GM10266 (cell line): ENCODE results near the gene WDR37.

Experiments
- DNase-seq: peaks from one replicate; pipeline ENCODE4 v3.0.0; 2012; ENCODE audit errors: extremely low spot score
- TF ChIP-seq, protein P1 (sequence below): IDR thresholded peaks from 2 replicates; pipeline ENCODE4 v1.5.1; 2012; ENCODE audit warnings: mild to moderate bottlenecking, low read depth; ENCODE audit not compliant: control insufficient read depth, insufficient read depth; ENCODE audit errors: missing control alignments

WDR37 gene

DNA sequence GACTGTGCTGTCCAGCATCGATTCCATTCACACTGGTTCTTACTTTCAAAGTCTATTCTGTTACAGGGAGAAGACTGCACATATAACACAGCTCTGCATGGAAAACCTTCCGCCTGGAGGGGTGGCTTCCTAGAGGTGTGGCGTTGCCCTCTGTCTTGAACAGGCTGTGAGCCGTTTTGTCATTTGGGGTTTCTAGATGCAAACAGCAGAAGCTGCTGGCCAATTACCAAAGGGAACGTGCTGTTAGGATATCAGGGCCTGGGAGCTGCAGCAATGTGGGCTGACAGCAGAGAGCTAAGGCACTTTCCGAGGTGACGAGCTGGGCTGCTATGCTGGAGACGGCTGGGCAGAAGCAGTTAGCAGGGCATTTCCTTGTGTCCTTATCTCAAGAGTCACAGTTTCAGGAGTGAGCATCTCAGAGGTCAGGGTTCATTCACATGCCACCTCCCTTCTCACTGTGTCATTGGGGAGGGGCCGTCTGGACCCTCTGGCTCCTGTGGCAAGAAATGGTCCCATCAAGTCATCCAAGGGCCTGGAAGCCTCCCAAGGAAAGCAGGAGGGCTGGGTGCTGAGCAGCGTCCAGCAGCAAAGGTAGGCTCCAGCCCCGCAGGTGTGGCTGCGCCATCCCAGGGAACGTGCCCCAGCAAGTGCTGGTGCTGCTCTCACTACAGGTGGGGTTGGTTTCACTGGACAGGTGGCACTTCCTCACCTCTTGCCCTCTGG lies 106.5 kb downstream of the WDR37 start:
- DNase-seq = no peak
- TF ChIP-seq, protein P1, sequence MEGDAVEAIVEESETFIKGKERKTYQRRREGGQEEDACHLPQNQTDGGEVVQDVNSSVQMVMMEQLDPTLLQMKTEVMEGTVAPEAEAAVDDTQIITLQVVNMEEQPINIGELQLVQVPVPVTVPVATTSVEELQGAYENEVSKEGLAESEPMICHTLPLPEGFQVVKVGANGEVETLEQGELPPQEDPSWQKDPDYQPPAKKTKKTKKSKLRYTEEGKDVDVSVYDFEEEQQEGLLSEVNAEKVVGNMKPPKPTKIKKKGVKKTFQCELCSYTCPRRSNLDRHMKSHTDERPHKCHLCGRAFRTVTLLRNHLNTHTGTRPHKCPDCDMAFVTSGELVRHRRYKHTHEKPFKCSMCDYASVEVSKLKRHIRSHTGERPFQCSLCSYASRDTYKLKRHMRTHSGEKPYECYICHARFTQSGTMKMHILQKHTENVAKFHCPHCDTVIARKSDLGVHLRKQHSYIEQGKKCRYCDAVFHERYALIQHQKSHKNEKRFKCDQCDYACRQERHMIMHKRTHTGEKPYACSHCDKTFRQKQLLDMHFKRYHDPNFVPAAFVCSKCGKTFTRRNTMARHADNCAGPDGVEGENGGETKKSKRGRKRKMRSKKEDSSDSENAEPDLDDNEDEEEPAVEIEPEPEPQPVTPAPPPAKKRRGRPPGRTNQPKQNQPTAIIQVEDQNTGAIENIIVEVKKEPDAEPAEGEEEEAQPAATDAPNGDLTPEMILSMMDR = no peak

- TF ChIP-seq, protein P1 = no peak
- DNase-seq = no peak
Observed at GRCh38 chr10:1163204-1163660, 107.0 kb downstream of the WDR37 start.

GRCh38 chr10:1163831-1164230 lies 107.6 kb downstream of the WDR37 start:
- TF ChIP-seq, protein P1 = no peak
- DNase-seq = no peak

DNA sequence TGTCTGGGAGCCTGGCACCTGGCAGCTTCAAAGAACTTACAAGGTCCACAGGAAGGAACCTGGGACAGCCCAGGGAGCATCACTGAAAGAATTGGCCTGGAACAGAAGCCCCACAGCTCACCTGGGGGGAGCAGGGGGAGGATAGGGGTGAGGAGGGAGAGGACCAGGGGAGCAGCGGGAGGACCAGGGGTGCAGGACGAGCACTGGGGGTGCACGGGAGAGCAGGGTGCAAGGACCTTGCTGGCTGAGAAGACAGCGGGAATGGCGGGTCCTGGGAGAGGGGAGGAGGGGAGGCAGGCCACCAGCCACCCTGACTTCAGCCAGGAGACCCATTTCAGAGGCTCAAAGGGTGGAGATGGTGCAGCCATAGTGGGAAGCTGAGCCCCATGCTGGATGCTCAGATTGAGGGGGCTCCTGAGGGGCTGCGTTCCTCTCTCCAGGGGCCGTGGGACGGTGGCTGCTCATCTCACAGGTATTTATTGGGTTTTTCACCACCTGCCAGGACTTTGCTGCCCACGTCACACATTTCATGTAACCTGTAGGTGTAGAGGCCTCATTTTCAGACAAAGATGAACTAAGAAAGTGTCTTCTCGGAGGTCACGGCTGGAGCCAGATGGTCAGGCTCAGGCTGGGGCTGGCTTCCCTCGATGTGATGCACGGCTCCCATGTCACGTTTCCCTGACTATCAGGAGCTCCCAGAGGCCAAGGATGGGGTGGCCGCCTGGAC lies 110.1 kb downstream of the WDR37 start:
- TF ChIP-seq, protein P1 = no peak
- DNase-seq = no peak

DNA sequence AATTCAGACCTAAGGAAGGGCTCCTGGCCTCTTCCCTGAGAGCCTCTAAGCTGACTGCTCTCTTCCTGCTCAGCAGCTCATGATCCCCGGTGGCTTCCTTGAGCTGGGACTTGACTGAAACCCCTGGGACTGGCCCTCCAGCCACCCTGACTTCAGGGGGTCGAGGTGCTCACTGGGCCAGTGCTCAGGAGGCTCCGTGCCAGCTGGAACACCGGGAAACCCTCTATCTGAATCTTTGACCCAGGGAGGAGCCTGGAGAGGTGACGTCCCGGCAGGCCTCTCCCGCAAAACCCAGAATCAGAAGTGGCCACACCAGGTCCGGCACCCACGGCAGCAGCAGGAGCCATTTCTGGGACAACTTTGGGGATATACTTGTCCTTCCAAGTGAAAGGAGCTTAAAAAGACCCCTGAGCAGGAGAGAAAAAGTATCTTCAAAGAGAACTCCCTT lies 110.7 kb downstream of the WDR37 start:
- TF ChIP-seq, protein P1 = no peak
- DNase-seq = no peak

- no peak for DNase-seq
- TF ChIP-seq, protein P1 = no peak
Observed at GRCh38 chr10:1168763-1169162, 112.6 kb downstream of the WDR37 start.
